PC-3 (cell line): ENCODE results near the gene CLDN34.

Experiments used
- CTCF ChIP-seq: fragments of 300-600 bp; sonication (generic); conservative IDR thresholded peaks from 2 replicates; pipeline ENCODE4 v1.5.1; 2017; ENCODE audit warnings: antibody characterized with exemption, low read depth, mild to moderate bottlenecking, low read length
- EZH2 ChIP-seq: fragments of 300-600 bp; sonication (generic); IDR thresholded peaks from one replicate; pipeline ENCODE4 v1.6.1; 2017; ENCODE audit warnings: antibody characterized with exemption, mild to moderate bottlenecking, low read length; ENCODE audit not compliant: unreplicated experiment
- EZH2phosphoT487 ChIP-seq: fragments of 300-600 bp; sonication (generic); IDR thresholded peaks from 2 replicates; pipeline ENCODE4 v1.6.1; 2018; ENCODE audit warnings: mild to moderate bottlenecking, antibody characterized with exemption, low read length, borderline replicate concordance

GRCh38 chrX:9957743-9958142 lies 9.4 kb upstream of the CLDN34 start:
- TF ChIP-seq CTCF (peak; percentile 30; the same call in 1 of the 2 replicates), EZH2phosphoT487 (no peak), EZH2 (no peak)
